ENCODE data around the gene DPY19L2.
"Not testable (repeated sequence)": the region's sequence is repeated elsewhere in the genome, so short reads cannot be mapped to it uniquely, and the experiment has no call there.

DNA sequence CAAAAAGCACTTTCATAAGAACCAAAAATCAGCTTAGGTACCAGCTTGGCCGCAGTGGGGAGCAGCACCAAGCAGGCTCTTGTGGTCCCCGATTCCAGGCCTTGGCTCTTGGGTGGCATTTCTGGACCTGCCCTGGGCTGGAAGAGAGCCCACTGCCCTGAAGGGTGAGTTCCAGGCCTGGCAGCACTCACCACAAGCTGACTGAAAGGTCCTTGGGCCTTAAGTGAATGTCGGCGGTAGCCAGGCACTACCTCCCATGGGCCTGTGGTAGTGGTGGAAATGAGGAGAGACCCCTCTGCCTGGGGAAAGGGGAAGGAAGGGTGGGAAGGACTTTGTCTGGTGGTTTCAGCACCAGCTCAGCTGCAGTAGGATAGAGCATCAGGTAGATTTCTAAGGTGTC lies 96.3 kb downstream of the DPY19L2 start:
- TF ChIP-seq, protein P1, sequence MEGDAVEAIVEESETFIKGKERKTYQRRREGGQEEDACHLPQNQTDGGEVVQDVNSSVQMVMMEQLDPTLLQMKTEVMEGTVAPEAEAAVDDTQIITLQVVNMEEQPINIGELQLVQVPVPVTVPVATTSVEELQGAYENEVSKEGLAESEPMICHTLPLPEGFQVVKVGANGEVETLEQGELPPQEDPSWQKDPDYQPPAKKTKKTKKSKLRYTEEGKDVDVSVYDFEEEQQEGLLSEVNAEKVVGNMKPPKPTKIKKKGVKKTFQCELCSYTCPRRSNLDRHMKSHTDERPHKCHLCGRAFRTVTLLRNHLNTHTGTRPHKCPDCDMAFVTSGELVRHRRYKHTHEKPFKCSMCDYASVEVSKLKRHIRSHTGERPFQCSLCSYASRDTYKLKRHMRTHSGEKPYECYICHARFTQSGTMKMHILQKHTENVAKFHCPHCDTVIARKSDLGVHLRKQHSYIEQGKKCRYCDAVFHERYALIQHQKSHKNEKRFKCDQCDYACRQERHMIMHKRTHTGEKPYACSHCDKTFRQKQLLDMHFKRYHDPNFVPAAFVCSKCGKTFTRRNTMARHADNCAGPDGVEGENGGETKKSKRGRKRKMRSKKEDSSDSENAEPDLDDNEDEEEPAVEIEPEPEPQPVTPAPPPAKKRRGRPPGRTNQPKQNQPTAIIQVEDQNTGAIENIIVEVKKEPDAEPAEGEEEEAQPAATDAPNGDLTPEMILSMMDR (IDR thresholded peaks at IDR 0.05), result not testable (repeated sequence)
- TF ChIP-seq POLR2A (IDR thresholded peaks at IDR 0.05), result not testable (repeated sequence)
